ENCODE data around the gene ITGB1BP1. TPM values are rescaled to one million over a fixed set of nuclear protein-coding genes. Genes with fewer than 3 reads are reported as not detected.

ITGB1BP1 gene, protein sequence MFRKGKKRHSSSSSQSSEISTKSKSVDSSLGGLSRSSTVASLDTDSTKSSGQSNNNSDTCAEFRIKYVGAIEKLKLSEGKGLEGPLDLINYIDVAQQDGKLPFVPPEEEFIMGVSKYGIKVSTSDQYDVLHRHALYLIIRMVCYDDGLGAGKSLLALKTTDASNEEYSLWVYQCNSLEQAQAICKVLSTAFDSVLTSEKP
- total RNA-seq (2014; rRNA removed; shearing (Covaris generic); ENCODE audit: low replicate concordance), result 36.7 and 43.5 TPM in 2 replicates

- peak within 1 kb of the TSS; percentile 92 for H3K4me3 ChIP-seq (ENCODE audit: low read length)
- peak within 1 kb of the TSS; percentile 71 for H2AFZ ChIP-seq (ENCODE audit: low read length)
- H3K4me2 ChIP-seq (ENCODE audit: low read depth, low read length, poor library complexity, severe bottlenecking), result peak within 1 kb of the TSS; percentile 74
- H3K79me2 ChIP-seq (ENCODE audit: low read length), result peaks cover 87% of the 10 kb centered on the region
- H3K9me2 ChIP-seq (replicated peaks; ENCODE audit: insufficient read depth, low read length), result no peaks in the 10 kb centered on the region
- DNase-seq, result peak; percentile 99
- no peaks in the 10 kb centered on the region for H3K27me3 ChIP-seq (ENCODE audit: low read length)
- no peaks in the 10 kb centered on the region for H3K9me3 ChIP-seq (ENCODE audit: low read length)
- H3K36me3 ChIP-seq (ENCODE audit: insufficient read depth, low read length), result 0 out of 2 replicates have a peak, but pooled peaks cover 3% of the 10 kb centered on the region
- no peaks in the 10 kb centered on the region for H4K20me1 ChIP-seq (ENCODE audit: insufficient read depth, low read depth, low read length)
- H3K9ac ChIP-seq (ENCODE audit: low read length), result peak within 1 kb of the TSS; percentile 95
- H3K27ac ChIP-seq (ENCODE audit: low read length), result peak within 1 kb of the TSS; percentile 67
- peaks cover 34% of the 10 kb centered on the region for H3K4me1 ChIP-seq (ENCODE audit: low read length)
These were observed at the start of gene ITGB1BP1, which contains the start of gene CPSF3 for GRCh38 chr2:9423100-9423921. TSS of gene ITGB1BP1 (minus strand) at chr2:9423528. CDS start at chr2:9418697, 4,831 bp downstream. TSS of gene CPSF3 (plus strand) at chr2:9423654. CDS start at chr2:9423774, 120 bp downstream.

- Histone ChIP-seq H3K4me2 (ENCODE audit: low read depth, low read length, poor library complexity, severe bottlenecking) (no peak overlapping the region), H3K79me2 (ENCODE audit: low read length) (peaks cover 21% of the 10 kb centered on the region), H3K4me3 (ENCODE audit: low read length) (no peak overlapping the region), H3K27ac (ENCODE audit: low read length) (no peak overlapping the region), H3K9me3 (ENCODE audit: low read length) (no peaks in the 10 kb centered on the region), H3K27me3 (ENCODE audit: low read length) (no peaks in the 10 kb centered on the region), H2AFZ (ENCODE audit: low read length) (no peak overlapping the region), H3K36me3 (ENCODE audit: insufficient read depth, low read length) (peaks cover 15% of the 10 kb centered on the region; the same call in 1 of the 2 replicates), H3K4me1 (ENCODE audit: low read length) (peaks cover 19% of the 10 kb centered on the region), H3K9me2 (replicated peaks; ENCODE audit: insufficient read depth, low read length) (no peaks in the 10 kb centered on the region), H3K9ac (ENCODE audit: low read length) (no peak overlapping the region), H4K20me1 (ENCODE audit: insufficient read depth, low read depth, low read length) (no peaks in the 10 kb centered on the region)
- no peak for DNase-seq
These were observed 49.2 kb upstream of the ITGB1BP1 start for GRCh38 chr2:9472511-9472910.

DNA sequence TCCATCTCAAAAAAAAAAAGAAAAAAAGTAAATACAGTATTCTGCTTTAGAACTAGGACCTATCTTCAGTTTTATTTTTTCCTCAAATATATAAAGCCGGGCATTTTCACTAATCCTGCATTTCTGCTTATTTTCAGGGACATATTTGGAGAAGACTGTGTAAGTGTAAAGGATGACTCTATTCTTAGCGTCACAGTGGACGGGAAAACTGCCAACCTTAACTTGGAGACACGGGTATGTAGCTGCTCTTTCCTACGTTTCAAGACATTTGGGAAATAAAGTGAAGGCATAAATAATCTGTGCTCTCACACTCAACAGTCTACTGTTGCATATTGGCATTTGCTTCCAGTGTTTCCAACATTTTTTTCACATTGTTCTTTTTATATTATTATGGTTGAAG is 47.9 kb upstream of the ITGB1BP1 start:
- no peak overlapping the region for H3K9ac ChIP-seq (ENCODE audit: low read length)
- no peaks in the 10 kb centered on the region for H3K9me2 ChIP-seq (replicated peaks; ENCODE audit: insufficient read depth, low read length)
- H3K4me2 ChIP-seq (ENCODE audit: low read depth, low read length, poor library complexity, severe bottlenecking), result no peak overlapping the region
- H4K20me1 ChIP-seq (ENCODE audit: insufficient read depth, low read depth, low read length), result no peaks in the 10 kb centered on the region
- no peaks in the 10 kb centered on the region for H3K27me3 ChIP-seq (ENCODE audit: low read length)
- peaks cover 13% of the 10 kb centered on the region for H3K79me2 ChIP-seq (ENCODE audit: low read length)
- H2AFZ ChIP-seq (ENCODE audit: low read length), result no peak overlapping the region
- H3K4me1 ChIP-seq (ENCODE audit: low read length), result peaks cover 19% of the 10 kb centered on the region
- DNase-seq, result no peak
- no peak overlapping the region for H3K27ac ChIP-seq (ENCODE audit: low read length)
- H3K9me3 ChIP-seq (ENCODE audit: low read length), result no peaks in the 10 kb centered on the region
- peaks cover 17% of the 10 kb centered on the region; the same call in 1 of the 2 replicates for H3K36me3 ChIP-seq (ENCODE audit: insufficient read depth, low read length)
- no peak overlapping the region for H3K4me3 ChIP-seq (ENCODE audit: low read length)

DNA sequence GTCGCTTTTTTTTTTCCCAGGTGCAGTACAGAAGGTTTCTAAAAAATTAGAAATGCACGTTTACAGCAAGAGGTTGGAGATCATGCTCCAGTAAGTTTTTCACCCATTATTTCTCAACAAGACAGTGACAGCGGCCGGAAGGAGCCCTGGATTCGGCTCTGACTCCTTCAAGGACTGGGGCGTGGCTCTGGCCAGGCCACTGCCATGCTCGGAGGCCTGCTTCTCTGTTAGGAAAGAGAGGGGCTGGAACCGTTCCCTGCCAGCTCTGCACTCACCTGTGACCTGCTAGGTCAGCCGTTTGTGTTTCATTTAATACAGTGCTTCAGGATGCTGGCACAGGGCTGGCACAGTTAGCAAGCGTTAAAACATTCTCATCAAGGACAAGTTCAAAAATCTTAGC is 44.4 kb upstream of the ITGB1BP1 start:
- Histone ChIP-seq H3K4me3 (ENCODE audit: low read length) (no peak overlapping the region), H3K9me3 (ENCODE audit: low read length) (no peaks in the 10 kb centered on the region), H3K36me3 (ENCODE audit: insufficient read depth, low read length) (peaks cover 23% of the 10 kb centered on the region; the same call in 1 of the 2 replicates), H3K9ac (ENCODE audit: low read length) (no peak overlapping the region), H3K4me2 (ENCODE audit: low read depth, low read length, poor library complexity, severe bottlenecking) (no peak overlapping the region), H2AFZ (ENCODE audit: low read length) (no peak overlapping the region), H3K79me2 (ENCODE audit: low read length) (no peaks in the 10 kb centered on the region), H3K27ac (ENCODE audit: low read length) (no peak overlapping the region), H4K20me1 (ENCODE audit: insufficient read depth, low read depth, low read length) (no peaks in the 10 kb centered on the region), H3K27me3 (ENCODE audit: low read length) (no peaks in the 10 kb centered on the region), H3K4me1 (ENCODE audit: low read length) (no peaks in the 10 kb centered on the region), H3K9me2 (replicated peaks; ENCODE audit: insufficient read depth, low read length) (no peaks in the 10 kb centered on the region)
- no peak for DNase-seq

DNA sequence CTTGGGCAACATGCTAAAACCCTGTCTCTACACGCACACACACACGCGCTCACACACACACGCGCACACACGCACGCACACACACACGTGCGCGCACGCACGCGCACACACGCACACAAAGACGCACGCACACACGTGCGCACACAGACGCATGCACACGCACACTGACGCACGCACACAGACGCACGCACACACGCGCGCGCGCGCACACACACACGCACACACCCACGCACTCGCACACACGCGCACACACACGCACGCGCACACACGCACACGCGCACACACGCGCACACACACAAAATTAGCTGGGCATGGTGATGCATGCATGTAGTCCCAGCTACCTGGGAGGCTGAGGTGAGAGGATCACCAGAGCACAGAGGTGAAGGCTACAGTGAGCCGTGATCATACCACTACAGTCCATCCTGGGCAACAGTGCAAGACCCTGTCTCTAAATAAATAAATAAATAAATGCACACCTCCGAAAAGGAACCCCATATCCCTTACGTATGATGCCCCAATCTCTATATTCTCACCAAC is 42.9 kb upstream of the ITGB1BP1 start:
- H3K4me1 ChIP-seq (ENCODE audit: low read length), result no peaks in the 10 kb centered on the region
- DNase-seq, result no peak
- H3K9me2 ChIP-seq (replicated peaks; ENCODE audit: insufficient read depth, low read length), result no peaks in the 10 kb centered on the region
- no peak overlapping the region for H3K9ac ChIP-seq (ENCODE audit: low read length)
- no peak overlapping the region for H3K4me2 ChIP-seq (ENCODE audit: low read depth, low read length, poor library complexity, severe bottlenecking)
- H3K27ac ChIP-seq (ENCODE audit: low read length), result no peak overlapping the region
- no peaks in the 10 kb centered on the region for H3K9me3 ChIP-seq (ENCODE audit: low read length)
- H4K20me1 ChIP-seq (ENCODE audit: insufficient read depth, low read depth, low read length), result no peaks in the 10 kb centered on the region
- H3K79me2 ChIP-seq (ENCODE audit: low read length), result no peaks in the 10 kb centered on the region
- peaks cover 19% of the 10 kb centered on the region; the same call in 1 of the 2 replicates for H3K36me3 ChIP-seq (ENCODE audit: insufficient read depth, low read length)
- H2AFZ ChIP-seq (ENCODE audit: low read length), result no peak overlapping the region
- H3K27me3 ChIP-seq (ENCODE audit: low read length), result no peaks in the 10 kb centered on the region
- H3K4me3 ChIP-seq (ENCODE audit: low read length), result no peak overlapping the region

DNA sequence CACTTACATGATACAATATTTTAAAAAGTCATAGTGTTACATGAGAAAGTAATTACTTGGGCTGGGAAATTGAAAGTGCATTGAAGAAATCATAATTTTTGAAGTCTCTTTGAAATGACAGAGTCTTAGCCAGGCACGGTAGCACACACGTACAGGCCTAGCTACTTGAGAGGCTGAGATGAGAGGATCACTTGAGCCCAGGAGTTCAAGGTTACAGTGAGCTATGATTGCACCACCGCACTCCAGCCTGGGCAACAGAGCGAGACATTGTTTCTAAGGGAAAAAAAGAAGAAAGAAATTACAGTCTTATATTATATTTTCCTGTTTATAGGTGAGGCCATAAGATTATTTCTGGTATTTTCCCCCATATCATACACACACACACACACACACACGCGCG is 41.8 kb upstream of the ITGB1BP1 start:
- H3K4me1 ChIP-seq (ENCODE audit: low read length), result no peaks in the 10 kb centered on the region
- H3K36me3 ChIP-seq (ENCODE audit: insufficient read depth, low read length), result peaks cover 20% of the 10 kb centered on the region
- no peak overlapping the region for H3K4me2 ChIP-seq (ENCODE audit: low read depth, low read length, poor library complexity, severe bottlenecking)
- no peak overlapping the region for H3K9ac ChIP-seq (ENCODE audit: low read length)
- H2AFZ ChIP-seq (ENCODE audit: low read length), result no peak overlapping the region
- H3K27ac ChIP-seq (ENCODE audit: low read length), result no peak overlapping the region
- no peak overlapping the region for H3K4me3 ChIP-seq (ENCODE audit: low read length)
- no peaks in the 10 kb centered on the region for H3K9me2 ChIP-seq (replicated peaks; ENCODE audit: insufficient read depth, low read length)
- H4K20me1 ChIP-seq (ENCODE audit: insufficient read depth, low read depth, low read length), result no peaks in the 10 kb centered on the region
- no peaks in the 10 kb centered on the region for H3K27me3 ChIP-seq (ENCODE audit: low read length)
- no peak for DNase-seq
- H3K9me3 ChIP-seq (ENCODE audit: low read length), result no peaks in the 10 kb centered on the region
- no peaks in the 10 kb centered on the region for H3K79me2 ChIP-seq (ENCODE audit: low read length)

- H4K20me1 ChIP-seq (ENCODE audit: insufficient read depth, low read depth, low read length), result no peaks in the 10 kb centered on the region
- no peaks in the 10 kb centered on the region for H3K9me3 ChIP-seq (ENCODE audit: low read length)
- H3K79me2 ChIP-seq (ENCODE audit: low read length), result no peaks in the 10 kb centered on the region
- no peak overlapping the region for H3K9ac ChIP-seq (ENCODE audit: low read length)
- DNase-seq, result no peak
- no peak overlapping the region for H3K4me3 ChIP-seq (ENCODE audit: low read length)
- no peak overlapping the region for H3K4me2 ChIP-seq (ENCODE audit: low read depth, low read length, poor library complexity, severe bottlenecking)
- no peaks in the 10 kb centered on the region for H3K27me3 ChIP-seq (ENCODE audit: low read length)
- no peak overlapping the region for H3K27ac ChIP-seq (ENCODE audit: low read length)
- H3K9me2 ChIP-seq (replicated peaks; ENCODE audit: insufficient read depth, low read length), result no peaks in the 10 kb centered on the region
- H3K36me3 ChIP-seq (ENCODE audit: insufficient read depth, low read length), result peaks cover 24% of the 10 kb centered on the region
- H3K4me1 ChIP-seq (ENCODE audit: low read length), result no peaks in the 10 kb centered on the region
- H2AFZ ChIP-seq (ENCODE audit: low read length), result no peak overlapping the region
These were observed 40.3 kb upstream of the ITGB1BP1 start for GRCh38 chr2:9463698-9464034.
